Measurements from ENCODE around the gene PLXDC2.
"Not testable (repeated sequence)": the region's sequence is repeated elsewhere in the genome, so short reads cannot be mapped to it uniquely, and the experiment has no call there.

PLXDC2 gene

GRCh38 chr10:20017961-20018360, 201.7 kb downstream of the PLXDC2 start:
- Histone ChIP-seq H3K27ac (ENCODE audit: low read depth, low read length) (no peak overlapping the region), H3K36me3 (ENCODE audit: control insufficient read depth, insufficient read depth, low read length) (no peaks in the 10 kb centered on the region), H3K4me3 (ENCODE audit: low read length) (no peak overlapping the region), H3K9ac (ENCODE audit: low read length) (no peak overlapping the region), H3K4me1 (ENCODE audit: control insufficient read depth, insufficient read depth, low read length) (no peaks in the 10 kb centered on the region), H3K27me3 (ENCODE audit: control insufficient read depth, insufficient read depth, low read length) (no peaks in the 10 kb centered on the region)

DNA sequence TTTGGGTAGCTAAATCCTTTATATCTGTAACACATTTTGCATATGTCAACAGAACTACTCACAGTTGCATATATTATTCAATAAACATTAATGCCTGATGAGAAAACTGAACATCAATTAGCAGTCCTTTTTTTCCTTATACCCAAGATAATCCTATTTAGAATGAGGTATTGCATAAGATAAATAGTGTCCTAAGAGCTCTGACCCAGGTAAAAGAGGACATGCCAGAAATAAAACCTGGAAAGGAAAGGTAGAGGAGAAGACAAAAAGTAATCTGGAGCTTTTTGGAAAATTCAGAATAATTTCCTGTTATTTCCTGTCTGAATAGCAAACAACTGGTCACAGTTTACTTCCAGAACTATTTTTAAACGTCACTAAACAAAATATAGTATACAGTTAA, 204.4 kb downstream of the PLXDC2 start:
- no peak overlapping the region for H3K27ac ChIP-seq (ENCODE audit: low read depth, low read length)

GRCh38 chr10:20029523-20029922, 213.3 kb downstream of the PLXDC2 start:
- no peak overlapping the region for H3K27ac ChIP-seq (ENCODE audit: low read depth, low read length)
- no peaks in the 10 kb centered on the region for H3K4me1 ChIP-seq (ENCODE audit: control insufficient read depth, insufficient read depth, low read length)
- H3K9ac ChIP-seq (ENCODE audit: low read length) = no peak overlapping the region
- H3K36me3 ChIP-seq (ENCODE audit: control insufficient read depth, insufficient read depth, low read length) = no peaks in the 10 kb centered on the region
- H3K4me3 ChIP-seq (ENCODE audit: low read length) = no peak overlapping the region
- no peaks in the 10 kb centered on the region for H3K27me3 ChIP-seq (ENCODE audit: control insufficient read depth, insufficient read depth, low read length)

More for the DNA sequence above, 204.4 kb downstream of the PLXDC2 start:
- Histone ChIP-seq H3K9ac (ENCODE audit: low read length) (no peak overlapping the region), H3K4me1 (ENCODE audit: control insufficient read depth, insufficient read depth, low read length) (no peaks in the 10 kb centered on the region), H3K4me3 (ENCODE audit: low read length) (no peak overlapping the region), H3K36me3 (ENCODE audit: control insufficient read depth, insufficient read depth, low read length) (no peaks in the 10 kb centered on the region), H3K27me3 (ENCODE audit: control insufficient read depth, insufficient read depth, low read length) (no peaks in the 10 kb centered on the region)

DNA sequence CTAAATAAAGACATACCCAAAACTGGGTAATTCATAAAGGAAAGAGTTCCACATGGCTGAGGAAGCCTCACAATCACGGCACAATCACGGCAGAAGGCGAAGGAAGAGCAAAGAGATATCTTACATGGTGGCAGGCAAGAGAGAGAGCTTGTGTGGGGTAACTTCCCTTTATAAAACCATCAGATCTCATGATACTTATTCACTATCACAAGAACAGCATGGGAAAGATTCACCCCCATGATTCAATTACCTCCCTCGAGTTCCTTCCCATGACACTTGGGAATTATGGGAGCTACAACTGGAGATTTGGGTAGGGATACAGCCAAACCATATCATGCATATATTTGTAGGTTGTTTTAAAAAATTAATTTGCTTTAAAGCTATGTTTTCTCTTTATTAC, 217.2 kb downstream of the PLXDC2 start:
- H3K4me3 ChIP-seq (ENCODE audit: low read length) = no peak overlapping the region
- H3K4me1 ChIP-seq (ENCODE audit: control insufficient read depth, insufficient read depth, low read length) = no peaks in the 10 kb centered on the region
- H3K36me3 ChIP-seq (ENCODE audit: control insufficient read depth, insufficient read depth, low read length) = no peaks in the 10 kb centered on the region
- H3K27me3 ChIP-seq (ENCODE audit: control insufficient read depth, insufficient read depth, low read length) = no peaks in the 10 kb centered on the region
- H3K9ac ChIP-seq (ENCODE audit: low read length) = no peak overlapping the region
- H3K27ac ChIP-seq (ENCODE audit: low read depth, low read length) = no peak overlapping the region

GRCh38 chr10:20034732-20035131, 218.5 kb downstream of the PLXDC2 start:
- Histone ChIP-seq H3K4me1 (ENCODE audit: control insufficient read depth, insufficient read depth, low read length) (no peaks in the 10 kb centered on the region), H3K36me3 (ENCODE audit: control insufficient read depth, insufficient read depth, low read length) (no peaks in the 10 kb centered on the region), H3K27ac (ENCODE audit: low read depth, low read length) (no peak overlapping the region), H3K4me3 (ENCODE audit: low read length) (no peak overlapping the region), H3K27me3 (ENCODE audit: control insufficient read depth, insufficient read depth, low read length) (no peaks in the 10 kb centered on the region), H3K9ac (ENCODE audit: low read length) (no peak overlapping the region)

DNA sequence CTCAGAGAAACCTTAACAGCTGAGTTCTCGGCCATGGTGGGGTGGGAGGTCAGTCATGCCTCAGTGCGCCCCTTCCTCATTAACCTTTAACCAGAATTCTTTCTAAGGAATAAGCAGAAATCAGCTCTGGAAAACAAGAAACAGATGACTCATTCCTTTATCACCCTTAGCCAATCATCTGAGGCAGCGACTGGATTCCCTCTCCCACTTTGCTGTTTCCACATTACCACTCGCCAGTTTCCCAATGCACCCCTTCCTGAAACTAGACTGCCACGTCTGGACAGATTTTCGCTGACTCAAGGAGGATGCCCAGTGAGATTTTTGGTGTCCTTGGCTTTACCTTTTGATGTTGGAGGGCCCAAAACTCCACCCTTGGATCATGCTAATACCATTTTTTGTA, 223.8 kb downstream of the PLXDC2 start:
- no peaks in the 10 kb centered on the region for H3K27me3 ChIP-seq (ENCODE audit: control insufficient read depth, insufficient read depth, low read length)

GRCh38 chr10:20041931-20042330, 225.7 kb downstream of the PLXDC2 start:
- H3K36me3 ChIP-seq (ENCODE audit: control insufficient read depth, insufficient read depth, low read length) = no peaks in the 10 kb centered on the region
- no peak overlapping the region for H3K27ac ChIP-seq (ENCODE audit: low read depth, low read length)

More for the DNA sequence above, 223.8 kb downstream of the PLXDC2 start:
- no peaks in the 10 kb centered on the region for H3K36me3 ChIP-seq (ENCODE audit: control insufficient read depth, insufficient read depth, low read length)
- H3K9ac ChIP-seq (ENCODE audit: low read length) = no peak overlapping the region
- H3K27ac ChIP-seq (ENCODE audit: low read depth, low read length) = no peak overlapping the region
- no peak overlapping the region for H3K4me3 ChIP-seq (ENCODE audit: low read length)
- no peaks in the 10 kb centered on the region for H3K4me1 ChIP-seq (ENCODE audit: control insufficient read depth, insufficient read depth, low read length)

GRCh38 chr10:20045100-20045499, 228.9 kb downstream of the PLXDC2 start:
- H3K27me3 ChIP-seq (ENCODE audit: control insufficient read depth, insufficient read depth, low read length); H3K4me3 ChIP-seq (ENCODE audit: low read length); H3K27ac ChIP-seq (ENCODE audit: low read depth, low read length): not testable (repeated sequence)

More at GRCh38 chr10:20041931-20042330, 225.7 kb downstream of the PLXDC2 start:
- H3K4me3 ChIP-seq (ENCODE audit: low read length) = no peak overlapping the region
- H3K4me1 ChIP-seq (ENCODE audit: control insufficient read depth, insufficient read depth, low read length) = no peaks in the 10 kb centered on the region
- H3K27me3 ChIP-seq (ENCODE audit: control insufficient read depth, insufficient read depth, low read length) = no peaks in the 10 kb centered on the region
- H3K9ac ChIP-seq (ENCODE audit: low read length) = no peak overlapping the region

GRCh38 chr10:20048161-20048560, 231.9 kb downstream of the PLXDC2 start:
- Histone ChIP-seq H3K36me3 (ENCODE audit: control insufficient read depth, insufficient read depth, low read length) (no peaks in the 10 kb centered on the region), H3K27me3 (ENCODE audit: control insufficient read depth, insufficient read depth, low read length) (no peaks in the 10 kb centered on the region), H3K9ac (ENCODE audit: low read length) (no peak overlapping the region), H3K4me1 (ENCODE audit: control insufficient read depth, insufficient read depth, low read length) (no peaks in the 10 kb centered on the region), H3K27ac (ENCODE audit: low read depth, low read length) (no peak overlapping the region), H3K4me3 (ENCODE audit: low read length) (no peak overlapping the region)

More at GRCh38 chr10:20045100-20045499, 228.9 kb downstream of the PLXDC2 start:
- H3K9ac ChIP-seq (ENCODE audit: low read length); H3K4me1 ChIP-seq (ENCODE audit: control insufficient read depth, insufficient read depth, low read length); H3K36me3 ChIP-seq (ENCODE audit: control insufficient read depth, insufficient read depth, low read length): not testable (repeated sequence)

DNA sequence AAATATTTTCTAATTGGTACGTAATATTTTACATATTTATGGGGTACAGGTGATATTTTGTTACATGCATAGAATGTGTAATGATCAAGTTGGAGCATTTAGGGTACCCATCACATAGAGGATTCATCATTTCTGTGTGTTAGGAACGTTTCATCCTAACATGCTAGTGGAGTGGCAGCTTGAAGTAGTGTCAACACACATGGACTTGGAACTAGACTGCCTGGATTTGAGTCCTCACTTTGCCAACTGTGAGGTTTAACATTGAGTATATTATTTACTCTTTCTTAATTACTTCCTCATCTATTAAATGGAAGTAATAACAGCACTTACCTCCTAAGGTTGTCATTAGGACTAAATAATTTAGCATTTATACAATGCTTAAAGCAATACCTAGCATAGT, 241.9 kb downstream of the PLXDC2 start:
- Histone ChIP-seq H3K4me3 (ENCODE audit: low read length) (no peak overlapping the region), H3K27ac (ENCODE audit: low read depth, low read length) (no peak overlapping the region)

DNA sequence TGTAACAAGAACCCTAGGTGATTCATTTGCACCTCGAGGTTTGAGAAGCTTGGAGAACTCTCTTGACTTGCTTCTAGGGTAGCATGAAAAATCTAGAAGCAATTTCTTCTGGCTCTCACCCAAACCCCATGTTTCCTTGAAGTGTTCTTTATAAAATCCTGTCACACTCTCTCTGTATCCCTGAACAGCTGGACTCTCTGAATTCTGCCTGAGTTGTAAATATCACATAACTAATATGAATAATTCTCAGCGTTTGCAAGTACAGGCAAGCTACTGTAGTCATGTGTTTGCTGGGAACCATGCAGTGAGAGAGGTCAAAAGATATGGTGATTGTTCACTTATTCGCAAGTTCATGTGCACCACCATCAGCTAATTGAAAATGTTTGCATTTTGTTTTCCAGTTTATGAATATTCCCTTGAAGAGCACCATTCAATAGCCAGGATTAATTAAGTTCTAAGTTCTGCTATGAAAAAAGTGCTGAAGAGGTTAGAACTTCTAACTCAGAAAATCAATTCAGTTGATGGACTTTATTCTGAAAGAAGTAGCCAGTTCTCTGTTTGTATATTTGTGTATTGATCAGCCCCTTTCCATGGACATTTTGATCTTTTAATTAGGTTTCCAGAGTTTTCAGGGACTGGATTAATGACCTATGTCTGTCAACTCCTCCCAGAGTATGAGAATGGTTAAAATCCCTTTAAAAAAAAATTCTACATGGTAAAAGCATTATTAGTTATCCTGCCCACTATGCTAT, 243.0 kb downstream of the PLXDC2 start:
- Histone ChIP-seq H3K4me3 (ENCODE audit: low read length) (no peak overlapping the region), H3K9ac (ENCODE audit: low read length) (no peak overlapping the region), H3K4me1 (ENCODE audit: control insufficient read depth, insufficient read depth, low read length) (peaks cover 8% of the 10 kb centered on the region), H3K27ac (ENCODE audit: low read depth, low read length) (no peak overlapping the region), H3K36me3 (ENCODE audit: control insufficient read depth, insufficient read depth, low read length) (no peaks in the 10 kb centered on the region), H3K27me3 (ENCODE audit: control insufficient read depth, insufficient read depth, low read length) (no peaks in the 10 kb centered on the region)

More for the DNA sequence above, 241.9 kb downstream of the PLXDC2 start:
- Histone ChIP-seq H3K27me3 (ENCODE audit: control insufficient read depth, insufficient read depth, low read length) (no peaks in the 10 kb centered on the region), H3K36me3 (ENCODE audit: control insufficient read depth, insufficient read depth, low read length) (no peaks in the 10 kb centered on the region), H3K4me1 (ENCODE audit: control insufficient read depth, insufficient read depth, low read length) (peaks cover 8% of the 10 kb centered on the region), H3K9ac (ENCODE audit: low read length) (no peak overlapping the region)

DNA sequence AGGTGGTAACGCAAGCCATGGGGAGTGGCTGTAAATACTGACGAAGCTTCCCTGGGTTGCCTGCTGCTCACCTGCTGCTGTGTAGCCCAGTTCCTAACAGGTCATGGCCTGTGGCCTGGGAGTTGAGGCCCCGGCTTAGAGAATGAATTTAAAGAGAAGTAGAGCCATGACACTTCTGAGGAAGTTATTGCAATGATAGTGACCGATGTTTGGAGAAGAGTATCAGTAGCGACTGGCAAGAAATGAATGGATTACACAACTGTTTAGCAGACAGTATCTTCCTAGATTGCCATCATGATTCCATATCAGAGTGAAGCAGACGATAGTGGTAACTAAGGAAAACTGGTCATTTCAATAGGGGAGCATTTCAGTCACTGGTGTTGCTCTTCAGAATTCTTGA, 249.6 kb downstream of the PLXDC2 start:
- Histone ChIP-seq H3K36me3 (ENCODE audit: control insufficient read depth, insufficient read depth, low read length) (no peaks in the 10 kb centered on the region), H3K27ac (ENCODE audit: low read depth, low read length) (no peak overlapping the region), H3K27me3 (ENCODE audit: control insufficient read depth, insufficient read depth, low read length) (no peaks in the 10 kb centered on the region), H3K4me3 (ENCODE audit: low read length) (no peak overlapping the region), H3K9ac (ENCODE audit: low read length) (no peak overlapping the region), H3K4me1 (ENCODE audit: control insufficient read depth, insufficient read depth, low read length) (no peaks in the 10 kb centered on the region)

DNA sequence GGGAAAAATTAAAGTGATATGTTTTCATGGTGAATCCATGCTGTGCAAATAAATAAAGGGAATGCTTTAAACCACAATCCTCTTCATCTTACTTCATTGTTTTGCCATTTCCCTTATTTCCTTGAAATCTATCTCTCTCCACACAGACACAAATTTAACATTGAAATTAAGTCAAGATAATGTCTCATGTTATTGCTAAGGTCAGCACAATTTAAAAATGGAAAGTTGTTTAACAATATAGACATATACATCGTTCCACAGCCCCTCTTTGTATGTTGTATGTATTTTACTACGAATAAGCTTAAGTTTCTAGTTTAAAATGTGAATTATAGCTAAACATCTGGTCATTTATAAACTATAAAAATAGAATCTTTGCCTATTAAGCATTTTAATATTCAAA, 256.9 kb downstream of the PLXDC2 start:
- Histone ChIP-seq H3K27me3 (ENCODE audit: control insufficient read depth, insufficient read depth, low read length) (no peaks in the 10 kb centered on the region), H3K36me3 (ENCODE audit: control insufficient read depth, insufficient read depth, low read length) (no peaks in the 10 kb centered on the region), H3K9ac (ENCODE audit: low read length) (no peak overlapping the region), H3K4me1 (ENCODE audit: control insufficient read depth, insufficient read depth, low read length) (no peaks in the 10 kb centered on the region), H3K27ac (ENCODE audit: low read depth, low read length) (no peak overlapping the region), H3K4me3 (ENCODE audit: low read length) (no peak overlapping the region)

Measured in rectal smooth muscle tissue (tissue), 1 donor.